T-helper 2 cell (primary cell): ENCODE results near the gene GPRC5B.

ENCODE experiments used
- DNase-seq, 5 experiments: peaks; one replicate each; pipeline versions ENCODE4 v3.0.0 to v3.0.0-alpha.2; 2012 to 2022

The GPRC5B gene

DNA sequence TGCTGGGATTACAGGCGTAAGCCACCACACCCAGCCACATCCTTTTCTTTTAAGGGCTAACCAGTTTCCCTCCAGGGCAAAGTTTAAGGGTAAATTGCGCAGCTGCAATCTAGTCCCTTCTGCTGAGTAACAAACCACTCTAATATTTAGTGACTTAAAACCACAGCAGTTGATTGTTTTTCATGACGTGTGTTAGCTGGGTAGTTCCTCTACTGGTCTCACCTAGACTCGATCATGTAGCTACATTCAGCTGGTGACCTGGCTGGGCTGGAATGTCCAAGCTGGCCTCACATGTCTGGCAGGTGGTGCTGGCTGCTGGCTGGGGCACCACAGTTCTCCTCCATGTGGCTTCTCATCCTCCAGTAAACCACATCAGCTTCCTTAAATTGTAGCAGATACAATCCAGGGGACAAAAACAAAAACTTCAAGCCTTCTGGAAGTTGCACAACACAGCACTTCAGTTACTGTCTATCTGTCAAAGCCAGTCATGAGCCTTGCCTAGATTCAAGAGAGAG, 75.5 kb downstream of the GPRC5B start:
- peak in 1 of 5 experiments; percentile 6 for DNase-seq

- peak in 1 of 5 experiments; percentile 50 for DNase-seq
Measured at GRCh38 chr16:19808061-19808641, 76.5 kb downstream of the GPRC5B start.
